Measurements from ENCODE around the gene WAPL. TPM values are rescaled to one million over a fixed set of nuclear protein-coding genes. Genes with fewer than 3 reads are reported as not detected.
A peak's percentile ranks its signal among the peaks of the same experiment; 100 is the strongest.
"Not testable (repeated sequence)": the region's sequence is repeated elsewhere in the genome, so short reads cannot be mapped to it uniquely, and the experiment has no call there.

Gene WAPL, protein sequence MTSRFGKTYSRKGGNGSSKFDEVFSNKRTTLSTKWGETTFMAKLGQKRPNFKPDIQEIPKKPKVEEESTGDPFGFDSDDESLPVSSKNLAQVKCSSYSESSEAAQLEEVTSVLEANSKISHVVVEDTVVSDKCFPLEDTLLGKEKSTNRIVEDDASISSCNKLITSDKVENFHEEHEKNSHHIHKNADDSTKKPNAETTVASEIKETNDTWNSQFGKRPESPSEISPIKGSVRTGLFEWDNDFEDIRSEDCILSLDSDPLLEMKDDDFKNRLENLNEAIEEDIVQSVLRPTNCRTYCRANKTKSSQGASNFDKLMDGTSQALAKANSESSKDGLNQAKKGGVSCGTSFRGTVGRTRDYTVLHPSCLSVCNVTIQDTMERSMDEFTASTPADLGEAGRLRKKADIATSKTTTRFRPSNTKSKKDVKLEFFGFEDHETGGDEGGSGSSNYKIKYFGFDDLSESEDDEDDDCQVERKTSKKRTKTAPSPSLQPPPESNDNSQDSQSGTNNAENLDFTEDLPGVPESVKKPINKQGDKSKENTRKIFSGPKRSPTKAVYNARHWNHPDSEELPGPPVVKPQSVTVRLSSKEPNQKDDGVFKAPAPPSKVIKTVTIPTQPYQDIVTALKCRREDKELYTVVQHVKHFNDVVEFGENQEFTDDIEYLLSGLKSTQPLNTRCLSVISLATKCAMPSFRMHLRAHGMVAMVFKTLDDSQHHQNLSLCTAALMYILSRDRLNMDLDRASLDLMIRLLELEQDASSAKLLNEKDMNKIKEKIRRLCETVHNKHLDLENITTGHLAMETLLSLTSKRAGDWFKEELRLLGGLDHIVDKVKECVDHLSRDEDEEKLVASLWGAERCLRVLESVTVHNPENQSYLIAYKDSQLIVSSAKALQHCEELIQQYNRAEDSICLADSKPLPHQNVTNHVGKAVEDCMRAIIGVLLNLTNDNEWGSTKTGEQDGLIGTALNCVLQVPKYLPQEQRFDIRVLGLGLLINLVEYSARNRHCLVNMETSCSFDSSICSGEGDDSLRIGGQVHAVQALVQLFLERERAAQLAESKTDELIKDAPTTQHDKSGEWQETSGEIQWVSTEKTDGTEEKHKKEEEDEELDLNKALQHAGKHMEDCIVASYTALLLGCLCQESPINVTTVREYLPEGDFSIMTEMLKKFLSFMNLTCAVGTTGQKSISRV (N-terminal part only)
- 29.3 and 32.6 TPM in 2 replicates for total RNA-seq
- long read RNA-seq, partial matches to known transcripts: 21 of 25 reads
- long read RNA-seq, other reads (novel, unspliced or antisense): 3 of 25 reads

DNA sequence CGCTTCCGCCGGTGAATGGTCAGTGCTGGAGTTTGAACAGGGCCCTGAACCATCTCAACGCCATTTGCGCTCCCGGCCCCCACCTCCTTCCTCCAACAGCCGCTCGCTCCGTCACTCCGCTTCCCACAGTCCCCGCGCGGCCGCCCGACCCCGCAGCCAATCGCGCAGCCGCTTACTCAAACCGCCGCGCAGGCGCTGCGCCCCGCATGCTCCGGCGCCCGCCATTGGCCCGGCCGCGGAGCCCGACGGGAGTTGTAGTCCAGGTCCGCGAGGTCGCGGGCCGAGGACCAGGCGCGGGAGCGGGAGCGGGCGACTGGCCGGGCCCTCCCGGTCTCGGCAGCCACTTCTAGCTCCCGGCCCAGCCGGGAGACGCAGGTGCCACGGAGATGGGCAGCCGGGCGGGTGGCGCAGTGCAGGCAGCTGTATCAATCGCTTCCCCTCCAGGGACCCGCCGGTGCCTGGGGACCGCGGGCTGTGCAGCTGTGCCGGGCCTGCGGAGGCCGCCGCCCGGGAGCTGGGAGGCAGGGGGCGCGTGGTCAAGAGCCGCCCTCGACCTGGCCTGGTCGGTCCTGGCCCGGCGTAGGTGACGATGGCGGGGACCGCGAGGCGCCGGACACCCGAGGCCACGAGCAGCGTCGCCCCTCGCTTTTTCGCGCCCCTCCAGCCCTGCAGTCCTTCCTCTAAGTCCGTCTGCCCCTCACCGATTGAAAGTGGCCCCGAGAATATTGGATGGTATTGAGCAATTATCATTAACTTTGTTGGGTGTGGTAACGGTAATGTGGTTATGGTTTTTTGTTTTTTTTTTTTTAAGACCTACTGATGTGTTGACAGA lies at the start of gene WAPL:
WAPL (minus strand) TSS at position 115 of the 832 bp plus-strand sequence. CDS start 3,723 bp downstream, outside the sequence.
- TF ChIP-seq CTCF (IDR thresholded peaks at IDR 0.05): no peak
- H3K4me3 Mint-ChIP-seq (ENCODE audit: unreplicated experiment): peak within 1 kb of the TSS; percentile 96
- peaks cover 9% of the 10 kb centered on the region for H3K36me3 Mint-ChIP-seq (ENCODE audit: unreplicated experiment)
- peaks cover 51% of the 10 kb centered on the region for H3K4me1 Mint-ChIP-seq (ENCODE audit: unreplicated experiment)
- H3K27me3 Mint-ChIP-seq (ENCODE audit: unreplicated experiment): no peaks in the 10 kb centered on the region
- DNase-seq (ENCODE audit: extremely low spot score, unreplicated experiment): peak; percentile 99
- H3K9me3 Mint-ChIP-seq (ENCODE audit: unreplicated experiment): no peaks in the 10 kb centered on the region
- H3K27ac Mint-ChIP-seq (ENCODE audit: unreplicated experiment): peak within 1 kb of the TSS; percentile 94

DNA sequence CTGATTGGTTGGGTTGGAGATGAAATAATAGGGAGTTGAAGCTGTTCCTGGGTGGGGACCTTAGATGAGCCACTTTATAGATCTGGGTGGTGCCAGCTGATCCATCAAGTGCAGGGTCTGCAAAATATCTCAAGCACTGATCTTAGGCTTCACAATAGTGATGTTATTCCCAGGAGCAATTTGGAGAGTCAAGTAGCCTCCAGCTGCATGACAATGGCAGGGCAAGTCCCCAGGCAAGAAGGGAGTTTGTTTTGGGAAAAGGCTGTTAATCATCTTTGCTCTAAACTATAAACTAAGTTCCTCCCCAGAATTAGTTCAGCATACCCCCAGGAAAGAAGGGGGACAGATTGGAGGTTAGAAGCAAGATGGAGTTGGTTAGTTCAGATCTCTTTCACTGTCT lies 47.7 kb upstream of the WAPL start:
- H3K27ac Mint-ChIP-seq (ENCODE audit: unreplicated experiment): no peak overlapping the region
- H3K36me3 Mint-ChIP-seq (ENCODE audit: unreplicated experiment): no peaks in the 10 kb centered on the region
- peaks cover 6% of the 10 kb centered on the region for H3K9me3 Mint-ChIP-seq (ENCODE audit: unreplicated experiment)
- no peaks in the 10 kb centered on the region for H3K4me1 Mint-ChIP-seq (ENCODE audit: unreplicated experiment)
- DNase-seq (ENCODE audit: extremely low spot score, unreplicated experiment): no peak
- no peak for TF ChIP-seq CTCF (IDR thresholded peaks at IDR 0.05)
- peaks cover 15% of the 10 kb centered on the region for H3K27me3 Mint-ChIP-seq (ENCODE audit: unreplicated experiment)
- no peak overlapping the region for H3K4me3 Mint-ChIP-seq (ENCODE audit: unreplicated experiment)

- not testable (repeated sequence) for H3K27ac Mint-ChIP-seq (ENCODE audit: unreplicated experiment); DNase-seq (ENCODE audit: extremely low spot score, unreplicated experiment); H3K36me3 Mint-ChIP-seq (ENCODE audit: unreplicated experiment); H3K4me1 Mint-ChIP-seq (ENCODE audit: unreplicated experiment); H3K9me3 Mint-ChIP-seq (ENCODE audit: unreplicated experiment); H3K4me3 Mint-ChIP-seq (ENCODE audit: unreplicated experiment)
- peaks cover 15% of the 10 kb centered on the region for H3K27me3 Mint-ChIP-seq (ENCODE audit: unreplicated experiment)
These were observed 44.9 kb upstream of the WAPL start for GRCh38 chr10:86566518-86566917.

GRCh38 chr10:86563338-86563737 lies 41.7 kb upstream of the WAPL start:
- H3K9me3 Mint-ChIP-seq (ENCODE audit: unreplicated experiment); H3K27ac Mint-ChIP-seq (ENCODE audit: unreplicated experiment); H3K4me1 Mint-ChIP-seq (ENCODE audit: unreplicated experiment); H3K36me3 Mint-ChIP-seq (ENCODE audit: unreplicated experiment); DNase-seq (ENCODE audit: extremely low spot score, unreplicated experiment); H3K4me3 Mint-ChIP-seq (ENCODE audit: unreplicated experiment): not testable (repeated sequence)
- peaks cover 18% of the 10 kb centered on the region for H3K27me3 Mint-ChIP-seq (ENCODE audit: unreplicated experiment)

DNA sequence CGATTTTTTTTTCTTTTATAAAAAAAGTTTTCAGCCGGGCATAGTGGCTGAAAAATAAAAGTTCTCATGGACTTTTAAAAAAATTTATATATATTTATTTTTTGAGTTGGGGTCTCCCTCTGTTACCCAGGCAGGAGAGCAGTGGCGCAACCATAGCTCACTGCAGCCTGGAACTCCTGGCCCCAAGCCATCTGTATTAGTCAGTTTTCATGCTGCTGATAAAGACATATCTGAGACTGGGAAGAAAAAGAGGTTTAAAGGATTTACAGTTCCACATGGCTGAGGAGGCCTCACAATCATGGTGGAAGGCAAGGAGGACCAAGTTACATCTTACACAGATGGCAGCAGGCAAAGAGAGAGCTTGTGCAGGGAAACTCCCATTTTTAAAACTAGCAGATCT lies 37.1 kb upstream of the WAPL start:
- H3K27me3 Mint-ChIP-seq (ENCODE audit: unreplicated experiment): peaks cover 15% of the 10 kb centered on the region
- not testable (repeated sequence) for H3K36me3 Mint-ChIP-seq (ENCODE audit: unreplicated experiment); H3K27ac Mint-ChIP-seq (ENCODE audit: unreplicated experiment); H3K4me1 Mint-ChIP-seq (ENCODE audit: unreplicated experiment); H3K4me3 Mint-ChIP-seq (ENCODE audit: unreplicated experiment); H3K9me3 Mint-ChIP-seq (ENCODE audit: unreplicated experiment); DNase-seq (ENCODE audit: extremely low spot score, unreplicated experiment)
